Stimulated activated CD8-positive, alpha-beta memory T cell treated with anti-CD3 and anti-CD28 coated beads, Interleukin-12 subunit alpha, Interleukin-12 subunit beta, amount 100 ng/mL, for 4 hours (primary cell): ENCODE data around the gene CES4A.

Experiments used
- DNase-seq: peaks from one replicate; pipeline ENCODE4 v3.0.0-alpha.2; 2020; ENCODE audit warnings: low read depth

The CES4A gene

DNA sequence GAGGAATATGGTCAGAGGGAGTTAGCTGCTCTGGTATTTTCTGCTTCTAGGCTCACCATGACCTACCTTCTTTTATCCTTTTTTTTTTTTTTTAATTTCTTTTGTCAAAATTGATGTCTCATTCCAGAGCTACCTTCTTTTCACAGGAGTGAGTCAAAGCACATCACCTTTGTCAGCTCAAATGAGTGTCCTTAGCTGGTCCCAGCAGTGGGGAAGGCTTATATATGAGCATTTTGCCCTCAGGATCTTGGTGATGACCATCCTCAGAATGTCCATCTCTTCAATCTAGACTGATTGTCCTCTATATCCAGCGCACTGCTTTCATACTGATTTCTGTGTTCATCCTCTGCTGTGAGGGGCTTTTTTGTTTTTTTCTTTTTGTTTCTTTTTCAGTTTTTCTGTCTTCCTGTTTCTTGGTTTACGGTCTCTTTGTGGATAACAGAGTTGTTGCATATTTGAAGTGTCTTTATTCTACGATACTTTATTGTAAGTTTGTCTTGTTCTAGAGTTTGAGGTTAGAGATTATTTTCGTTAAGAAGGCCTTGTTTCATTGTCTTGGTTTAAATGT, 65.5 kb downstream of the CES4A start:
- no peak for DNase-seq

DNA sequence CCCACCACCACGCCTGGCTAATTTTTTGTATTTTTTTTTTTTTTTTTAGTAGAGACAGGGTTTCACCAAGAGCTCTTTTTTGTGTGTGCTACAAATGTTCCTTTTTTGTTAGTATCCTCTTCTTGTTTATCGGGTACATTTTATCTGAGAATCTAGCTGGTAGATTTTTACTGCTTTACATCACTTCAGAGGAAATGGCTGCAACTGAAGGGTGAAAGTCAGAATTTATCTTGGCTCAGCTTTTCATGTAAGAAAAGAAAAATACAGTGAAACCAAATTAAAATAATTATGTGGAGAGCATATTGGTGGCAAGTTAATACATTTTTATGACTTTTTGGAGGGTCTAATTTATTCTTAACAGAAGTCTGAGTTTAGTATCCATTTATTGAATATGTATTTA, 66.5 kb downstream of the CES4A start:
- no peak for DNase-seq

DNA sequence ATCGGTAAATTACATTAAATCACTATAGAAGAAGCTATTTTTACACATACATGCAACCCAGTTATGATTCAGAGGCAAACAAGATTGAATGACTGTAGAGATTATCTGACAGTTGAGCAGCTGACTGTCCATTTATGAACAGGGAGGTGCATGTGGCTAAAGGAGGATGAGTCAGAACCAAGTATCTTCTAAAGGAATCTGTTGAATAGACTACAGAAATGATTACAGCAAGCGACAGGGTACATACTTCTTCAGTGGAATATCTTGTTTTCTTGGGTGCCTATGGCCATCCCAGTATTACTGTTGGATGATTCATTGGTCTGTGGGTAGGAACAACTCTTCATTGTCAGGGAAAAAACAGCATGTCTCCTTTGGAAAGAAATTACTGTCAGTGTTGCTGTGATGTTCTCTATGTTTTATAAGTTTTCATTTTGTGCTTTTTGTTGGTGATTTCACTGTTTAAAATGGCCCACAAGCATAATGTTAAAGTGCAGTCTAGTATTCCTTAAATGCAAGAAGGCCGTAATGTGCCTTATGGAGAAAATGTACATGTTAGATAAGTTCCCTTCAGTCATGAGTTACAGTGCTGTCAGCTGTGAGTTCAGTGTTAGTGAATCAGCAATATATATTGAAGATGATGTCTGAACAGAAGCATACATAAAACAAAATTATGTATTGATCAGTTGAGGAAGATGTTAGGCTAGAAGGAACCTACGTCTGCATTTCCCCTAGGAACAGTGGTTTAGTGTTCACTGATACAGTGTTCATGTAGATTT, 67.5 kb downstream of the CES4A start:
- DNase-seq = no peak
